Central memory CD8-positive, alpha-beta T cell (primary cell): ENCODE results near the gene PDRG1.
"Not testable (repeated sequence)": the region's sequence is repeated elsewhere in the genome, so short reads cannot be mapped to it uniquely, and the experiment has no call there.

Experiments used
- ATAC-seq: fragments of 150-1000 bp; cut with Tn5 transposase; replicated peaks from 2 replicates; pipeline ENCODE4 v1.10.0; 2022; ENCODE audit warnings: mild to moderate bottlenecking, moderate FRiP score, moderate number of reproducible peaks; ENCODE audit not compliant: poor library complexity, severe bottlenecking; ENCODE audit errors: extremely low read depth
- DNase-seq, 2 donors: peaks; one replicate each; pipeline ENCODE4 v3.0.0; 2021; ENCODE audit warnings: low spot score in 2 of 2
- H3K27ac Mint-ChIP-seq: one replicate; pipeline ENCODE4 v1.8.0; 2022; ENCODE audit warnings: low read depth, mild to moderate bottlenecking, moderate library complexity, mixed read lengths
- H3K27me3 Mint-ChIP-seq: one replicate; pipeline ENCODE4 v1.8.0; 2022; ENCODE audit warnings: mixed read lengths
- H3K36me3 Mint-ChIP-seq: one replicate; pipeline ENCODE4 v1.8.0; 2022; ENCODE audit warnings: mild to moderate bottlenecking, moderate library complexity, mixed read lengths; ENCODE audit not compliant: insufficient read depth
- H3K4me1 Mint-ChIP-seq: one replicate; pipeline ENCODE4 v1.8.0; 2022; ENCODE audit warnings: mixed read lengths
- H3K4me3 Mint-ChIP-seq: one replicate; pipeline ENCODE4 v1.8.0; 2022; ENCODE audit warnings: mild to moderate bottlenecking, moderate library complexity, mixed read lengths
- H3K9me3 Mint-ChIP-seq: one replicate; pipeline ENCODE4 v1.8.0; 2022; ENCODE audit warnings: mixed read lengths

PDRG1 gene

GRCh38 chr20:31933698-31934097 is 18.1 kb downstream of the PDRG1 start:
- Mint-ChIP-seq H3K27me3 (peaks cover 16% of the 10 kb centered on the region), H3K4me3 (no peak overlapping the region), H3K4me1 (no peaks in the 10 kb centered on the region)

GRCh38 chr20:31930779-31931178 is 21.1 kb downstream of the PDRG1 start:
- Mint-ChIP-seq H3K27me3 (peaks cover 26% of the 10 kb centered on the region), H3K9me3 (no peaks in the 10 kb centered on the region), H3K27ac (no peak overlapping the region), H3K36me3 (no peaks in the 10 kb centered on the region), H3K4me1 (no peaks in the 10 kb centered on the region), H3K4me3 (no peak overlapping the region)
- DNase-seq (no peak), ATAC-seq (no peak)

More at GRCh38 chr20:31933698-31934097, 18.1 kb downstream of the PDRG1 start:
- H3K36me3 Mint-ChIP-seq, result no peaks in the 10 kb centered on the region
- ATAC-seq, result no peak
- no peak overlapping the region for H3K27ac Mint-ChIP-seq
- DNase-seq, result no peak
- no peaks in the 10 kb centered on the region for H3K9me3 Mint-ChIP-seq

- H3K27ac Mint-ChIP-seq, ATAC-seq, DNase-seq, H3K36me3 Mint-ChIP-seq, H3K9me3 Mint-ChIP-seq, H3K4me3 Mint-ChIP-seq, H3K4me1 Mint-ChIP-seq: not testable (repeated sequence)
- H3K27me3 Mint-ChIP-seq, result peaks cover 38% of the 10 kb centered on the region
Observed at GRCh38 chr20:31929631-31930030, 22.2 kb downstream of the PDRG1 start.

DNA sequence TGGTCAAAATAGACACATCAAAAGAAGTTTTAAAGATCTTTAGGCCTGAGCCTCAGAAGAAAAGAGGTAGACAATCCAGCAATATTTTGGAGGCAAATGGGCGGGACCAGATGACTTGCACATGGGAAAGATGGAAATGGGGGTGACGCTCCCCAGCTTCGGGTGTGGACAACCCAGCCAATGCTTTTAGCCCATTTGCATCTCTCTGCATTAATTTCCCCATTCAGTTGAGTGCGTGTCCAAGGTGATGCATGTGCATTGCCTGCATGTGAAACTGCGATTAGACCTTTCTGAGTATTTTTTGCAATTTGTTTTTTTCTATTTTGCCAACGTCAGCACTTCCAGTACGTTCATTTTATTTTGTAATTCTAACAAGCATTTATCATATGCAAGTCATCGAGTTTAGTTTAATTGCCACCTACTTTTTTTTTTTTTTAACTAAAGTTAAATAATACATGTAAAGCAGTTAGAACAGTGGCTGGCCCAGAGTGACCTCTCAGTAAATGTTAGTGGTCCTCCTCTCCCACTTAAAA is 24.2 kb downstream of the PDRG1 start:
- H3K4me1 Mint-ChIP-seq, result no peaks in the 10 kb centered on the region
- H3K27ac Mint-ChIP-seq, result no peak overlapping the region
- H3K9me3 Mint-ChIP-seq, result no peaks in the 10 kb centered on the region
- H3K27me3 Mint-ChIP-seq, result peaks cover 57% of the 10 kb centered on the region
- H3K36me3 Mint-ChIP-seq, result no peaks in the 10 kb centered on the region
- DNase-seq (no peak), ATAC-seq (no peak)
- H3K4me3 Mint-ChIP-seq, result no peak overlapping the region

DNA sequence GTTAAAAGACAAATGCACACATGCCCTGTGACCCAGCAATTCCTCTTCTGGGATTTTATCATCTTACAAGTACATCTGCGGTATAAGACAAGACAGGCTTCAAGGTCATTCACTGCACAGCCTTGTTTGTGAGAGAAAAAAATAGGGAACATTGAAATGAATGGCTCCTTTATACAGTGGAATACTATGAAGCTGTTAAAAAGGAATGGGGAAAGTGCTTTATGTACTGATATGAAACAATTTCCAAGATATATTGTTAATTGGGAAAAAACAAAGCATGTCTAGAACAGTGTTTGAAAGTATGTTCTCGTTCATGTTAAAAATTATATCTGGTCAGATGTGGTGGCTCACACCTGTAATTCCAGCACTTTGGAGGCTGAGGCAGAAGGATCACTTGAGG is 25.4 kb downstream of the PDRG1 start:
- no peaks in the 10 kb centered on the region for H3K4me1 Mint-ChIP-seq
- H3K4me3 Mint-ChIP-seq, result no peak overlapping the region
- H3K27me3 Mint-ChIP-seq, result peaks cover 61% of the 10 kb centered on the region
- ATAC-seq (no peak), DNase-seq (no peak)
- no peaks in the 10 kb centered on the region for H3K9me3 Mint-ChIP-seq
- no peaks in the 10 kb centered on the region for H3K36me3 Mint-ChIP-seq
- H3K27ac Mint-ChIP-seq, result no peak overlapping the region

DNA sequence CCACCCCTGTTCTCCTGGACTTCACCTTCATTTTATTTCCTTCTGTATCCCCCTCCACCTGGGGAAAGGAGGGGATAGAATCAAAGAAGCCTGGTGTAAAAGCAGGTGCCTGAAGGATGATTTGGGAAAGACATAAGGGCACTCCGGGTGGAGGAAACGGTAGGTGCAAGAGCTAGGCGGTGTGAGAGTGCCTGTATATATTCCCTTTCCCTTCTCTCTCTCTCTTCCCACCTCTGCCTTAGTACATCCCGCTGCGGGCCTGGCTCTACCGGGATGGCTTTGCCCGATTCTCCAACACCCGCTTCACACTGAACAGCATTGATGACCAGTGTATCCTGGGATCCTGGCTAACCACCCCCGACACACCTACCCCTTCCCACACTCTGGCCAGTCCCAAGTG is 26.2 kb downstream of the PDRG1 start:
- no peaks in the 10 kb centered on the region for H3K36me3 Mint-ChIP-seq
- DNase-seq (no peak), ATAC-seq (no peak)
- no peak overlapping the region for H3K27ac Mint-ChIP-seq
- peaks cover 59% of the 10 kb centered on the region for H3K27me3 Mint-ChIP-seq
- H3K4me3 Mint-ChIP-seq, result no peak overlapping the region
- no peaks in the 10 kb centered on the region for H3K4me1 Mint-ChIP-seq
- no peaks in the 10 kb centered on the region for H3K9me3 Mint-ChIP-seq

DNA sequence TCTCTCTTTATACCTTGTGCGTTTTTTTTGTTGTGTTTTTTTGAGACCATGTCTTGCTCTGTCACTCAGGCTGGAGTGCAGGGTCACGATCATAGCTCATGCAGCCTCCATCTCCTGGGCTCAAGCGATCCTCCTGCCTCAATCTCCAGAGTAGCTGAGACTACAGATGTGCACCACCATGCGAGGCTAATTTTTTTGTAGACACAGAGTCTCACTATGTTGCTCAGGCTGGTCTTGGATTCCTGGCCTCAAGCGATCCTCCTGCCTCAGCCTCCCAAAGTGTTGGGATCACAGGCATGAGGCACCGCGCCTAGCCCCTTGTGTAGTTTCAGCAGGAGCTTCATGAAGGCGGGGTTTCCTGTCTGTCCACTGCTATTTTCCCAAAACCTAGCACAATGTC is 27.3 kb downstream of the PDRG1 start:
- Mint-ChIP-seq H3K4me1 (no peaks in the 10 kb centered on the region), H3K27ac (no peak overlapping the region), H3K27me3 (peaks cover 69% of the 10 kb centered on the region), H3K36me3 (no peaks in the 10 kb centered on the region), H3K9me3 (no peaks in the 10 kb centered on the region), H3K4me3 (no peak overlapping the region)
- ATAC-seq (no peak), DNase-seq (no peak)

DNA sequence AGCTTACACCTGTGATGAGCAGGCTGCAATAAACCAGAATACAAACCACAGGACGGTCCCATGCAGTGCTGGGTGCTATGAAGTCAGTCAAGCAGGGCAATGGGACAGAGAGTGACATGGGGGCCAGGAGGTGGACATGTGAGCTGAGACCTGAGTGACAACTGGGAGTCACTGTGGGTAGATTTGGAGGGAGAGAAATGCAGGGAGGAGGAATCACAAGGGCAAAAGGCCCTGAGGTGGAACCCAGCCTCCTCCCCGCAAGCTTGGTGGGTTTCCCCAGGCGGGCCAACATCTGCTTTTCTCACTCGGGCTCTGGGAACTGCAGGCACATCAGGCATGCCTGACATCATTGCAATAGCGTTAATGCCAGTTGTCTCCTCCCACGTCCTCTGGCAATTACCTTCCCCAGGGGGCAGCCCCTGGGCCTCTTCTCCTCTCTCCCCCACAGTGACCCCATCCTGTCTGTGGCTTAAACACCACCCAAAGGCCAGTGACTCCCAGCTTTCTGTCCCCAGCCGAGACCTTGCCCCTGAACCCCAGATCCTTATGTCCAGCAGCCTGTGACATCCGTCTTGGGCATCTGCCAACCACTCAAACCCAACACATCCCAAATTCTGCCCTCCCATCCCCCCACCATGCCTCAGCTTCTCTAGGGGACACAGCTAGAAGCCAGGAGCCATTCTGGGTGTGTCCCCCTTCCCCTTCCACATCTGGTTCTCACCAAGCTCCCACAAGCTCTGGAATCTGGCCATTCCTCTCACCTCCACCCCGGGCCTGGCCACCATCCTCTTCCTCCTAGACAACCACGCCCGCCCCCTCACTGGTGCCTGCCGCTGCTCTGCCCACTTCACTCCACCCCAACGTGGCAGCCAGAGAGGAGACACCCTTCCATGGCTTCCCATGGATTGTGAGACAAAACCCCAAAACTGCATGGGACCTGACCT is 28.2 kb downstream of the PDRG1 start:
- Mint-ChIP-seq H3K36me3 (no peaks in the 10 kb centered on the region), H3K27ac (no peak overlapping the region), H3K4me1 (no peaks in the 10 kb centered on the region), H3K27me3 (peaks cover 74% of the 10 kb centered on the region), H3K9me3 (no peaks in the 10 kb centered on the region), H3K4me3 (no peak overlapping the region)
- DNase-seq (no peak), ATAC-seq (no peak)

GRCh38 chr20:31922588-31922987 is 29.3 kb downstream of the PDRG1 start:
- Mint-ChIP-seq H3K27me3 (peaks cover 82% of the 10 kb centered on the region), H3K4me1 (no peaks in the 10 kb centered on the region), H3K36me3 (no peaks in the 10 kb centered on the region), H3K27ac (no peak overlapping the region), H3K9me3 (no peaks in the 10 kb centered on the region), H3K4me3 (no peak overlapping the region)
- no peak for ATAC-seq
- DNase-seq, result no peak

- no peak for ATAC-seq
- peaks cover 86% of the 10 kb centered on the region for H3K27me3 Mint-ChIP-seq
Observed at GRCh38 chr20:31922181-31922580, 29.7 kb downstream of the PDRG1 start.

GRCh38 chr20:31921480-31921879 is 30.4 kb downstream of the PDRG1 start:
- not testable (repeated sequence) for H3K4me1 Mint-ChIP-seq, H3K9me3 Mint-ChIP-seq, ATAC-seq, H3K4me3 Mint-ChIP-seq, DNase-seq, H3K36me3 Mint-ChIP-seq, H3K27ac Mint-ChIP-seq
- H3K27me3 Mint-ChIP-seq, result peaks cover 92% of the 10 kb centered on the region

More at GRCh38 chr20:31922181-31922580, 29.7 kb downstream of the PDRG1 start:
- no peaks in the 10 kb centered on the region for H3K36me3 Mint-ChIP-seq
- no peaks in the 10 kb centered on the region for H3K9me3 Mint-ChIP-seq
- H3K27ac Mint-ChIP-seq, result no peak overlapping the region
- H3K4me1 Mint-ChIP-seq, result no peaks in the 10 kb centered on the region
- no peak for DNase-seq
- H3K4me3 Mint-ChIP-seq, result no peak overlapping the region

- Mint-ChIP-seq H3K27ac (no peak overlapping the region), H3K9me3 (no peaks in the 10 kb centered on the region), H3K4me3 (no peak overlapping the region), H3K4me1 (no peaks in the 10 kb centered on the region), H3K27me3 (peaks cover 83% of the 10 kb centered on the region), H3K36me3 (no peaks in the 10 kb centered on the region)
- ATAC-seq, result no peak
- no peak for DNase-seq
Observed at GRCh38 chr20:31920275-31920855, 31.5 kb downstream of the PDRG1 start.
